NCI-H2029 treated with DMSO at 0.1 percent for 48 hours (cell line): ENCODE measurements around the gene GH2.
"Not testable (repeated sequence)": the region's sequence is repeated elsewhere in the genome, so short reads cannot be mapped to it uniquely, and the experiment has no call there.

Experiments used
- DNase-seq: peaks from one replicate; lab custom pipeline; 2025; lab: John Stamatoyannopoulos, UW

Gene GH2

GRCh38 chr17:63881935-63882601 is at the start of gene GH2:
Gene GH2 (minus strand): TSS chr17:63881944. CDS start chr17:63881801, 143 bp downstream.
- DNase-seq, result peak; percentile 5

- no peak for DNase-seq
Observed at GRCh38 chr17:63930951-63931575, 49.3 kb upstream of the GH2 start.

GRCh38 chr17:63929860-63930766 is 48.4 kb upstream of the GH2 start:
- no peak for DNase-seq

- DNase-seq, result no peak
Observed at GRCh38 chr17:63928966-63929695, 47.4 kb upstream of the GH2 start.

GRCh38 chr17:63928172-63928666 is 46.5 kb upstream of the GH2 start:
- no peak for DNase-seq

- DNase-seq, result no peak
Observed at GRCh38 chr17:63927464-63928171, 45.9 kb upstream of the GH2 start.

- no peak for DNase-seq
Observed at GRCh38 chr17:63926164-63926563, 44.4 kb upstream of the GH2 start.

- DNase-seq, result no peak
Observed at GRCh38 chr17:63925615-63926014, 43.9 kb upstream of the GH2 start.

- DNase-seq, result not testable (repeated sequence)
Observed at GRCh38 chr17:63922402-63922801, 40.7 kb upstream of the GH2 start.

- DNase-seq, result not testable (repeated sequence)
Observed at GRCh38 chr17:63920779-63921178, 39.0 kb upstream of the GH2 start.

GRCh38 chr17:63920050-63920449 is 38.3 kb upstream of the GH2 start:
- not testable (repeated sequence) for DNase-seq

GRCh38 chr17:63919311-63919723 is 37.6 kb upstream of the GH2 start:
- DNase-seq, result no peak

GRCh38 chr17:63918789-63919305 is 37.1 kb upstream of the GH2 start, which contains the start of gene GH1:
Gene GH1 (minus strand): TSS chr17:63918839. CDS start chr17:63918776, 63 bp downstream.
- DNase-seq, result not testable (repeated sequence)

GRCh38 chr17:63918305-63918704 is 36.6 kb upstream of the GH2 start:
- no peak for DNase-seq

- DNase-seq, result no peak
Observed at GRCh38 chr17:63917646-63918045, 35.9 kb upstream of the GH2 start.

GRCh38 chr17:63917206-63917605 is 35.5 kb upstream of the GH2 start:
- DNase-seq, result not testable (repeated sequence)

GRCh38 chr17:63916566-63917185 is 34.9 kb upstream of the GH2 start:
- no peak for DNase-seq

GRCh38 chr17:63915753-63916152 is 34.0 kb upstream of the GH2 start:
- not testable (repeated sequence) for DNase-seq

GRCh38 chr17:63914471-63914870 is 32.7 kb upstream of the GH2 start:
- no peak for DNase-seq

- DNase-seq, result no peak
Observed at GRCh38 chr17:63911657-63912100, 29.9 kb upstream of the GH2 start.
